Vagina (tissue), 2 donors: Measurements from ENCODE around the gene CALHM6. TPM values are rescaled to one million over a fixed set of nuclear protein-coding genes. Genes with fewer than 3 reads are reported as not detected.

ENCODE experiments used
- DNase-seq, 2 donors: peaks; one replicate each; pipeline ENCODE4 v3.0.0-alpha.2; 2017; ENCODE audit errors: extremely low spot score in 2 of 2
- H3K27ac ChIP-seq: fragments of 200-600 bp; sonication (generic); one replicate; pipeline ENCODE4 v1.5.1; 2019
- H3K27me3 ChIP-seq: fragments of 200-600 bp; sonication (generic); one replicate; pipeline ENCODE4 v1.5.1; 2019
- H3K36me3 ChIP-seq, 2 donors: fragments of 200-600 bp; sonication (generic); one replicate each; pipeline ENCODE4 v1.5.1; 2017 to 2019
- H3K4me1 ChIP-seq: fragments of 200-600 bp; sonication (generic); one replicate; pipeline ENCODE4 v1.5.1; 2019
- H3K4me3 ChIP-seq, 2 donors: fragments of 200-600 bp; sonication (generic); 1 replicate in 1 of 2; 2 replicates in 1 of 2; pipeline ENCODE4 v1.5.1; 2016 to 2019
- H3K9me3 ChIP-seq: fragments of 200-600 bp; sonication (generic); one replicate; pipeline ENCODE4 v1.5.1; 2019
- CTCF ChIP-seq, 3 experiments: fragments of 450-650 bp in 2 of 3; fragments of 200-600 bp in 1 of 3; sonication (generic) in 1 of 3; IDR thresholded peaks; one replicate each; pipeline ENCODE4 v1.5.1; 2017 to 2019; ENCODE audit warnings: antibody characterized with exemption in 3 of 3, mild to moderate bottlenecking in 2 of 3, moderate library complexity in 2 of 3
- POLR2A ChIP-seq, 2 donors: fragments of 450-650 bp; IDR thresholded peaks; one replicate each; pipeline ENCODE4 v1.6.1; 2017; ENCODE audit warnings: antibody characterized with exemption in 2 of 2, mild to moderate bottlenecking in 2 of 2, moderate library complexity in 2 of 2
- POLR2AphosphoS5 ChIP-seq, 2 donors: sonication (generic); formaldehyde crosslinking; IDR thresholded peaks; one replicate each; pipeline ENCODE4 v1.9.0; 2017; ENCODE audit warnings: antibody characterized with exemption in 2 of 2, mild to moderate bottlenecking in 2 of 2, low read depth in 1 of 2; ENCODE audit not compliant: insufficient read depth in 1 of 2
- intact Hi-C: fragments of 100-400 bp; cut with DNase I; formaldehyde crosslinking; loops from one replicate; pipeline ENCODE4 v1.15.1; 2023
- total RNA-seq: library from RNA; depleted of rRNA; stranded (reverse); fragments of >200 nt; gene quantifications from one replicate; pipeline ENCODE4 v1.2.3, GENCODE V29; 2016

The CALHM6 gene
- total RNA-seq, 1 donor from 2014 or later, result not detected

- TF ChIP-seq CTCF (IDR thresholded peaks at IDR 0.05), result no peak
- no peak for TF ChIP-seq POLR2AphosphoS5 (IDR thresholded peaks at IDR 0.05; ENCODE audit: insufficient read depth in 1 of 2, low read depth in 1 of 2)
- no peak for DNase-seq
- Histone ChIP-seq H3K9me3 (no peaks in the 10 kb centered on the region), H3K36me3 (no peaks in the 10 kb centered on the region), H3K4me1 (no peaks in the 10 kb centered on the region), H3K27ac (no peak overlapping the region), H3K27me3 (no peaks in the 10 kb centered on the region), H3K4me3 (no peak overlapping the region)
- intact Hi-C loops, result no loop called here
These were observed 4.1 kb downstream of the CALHM6 start for GRCh38 chr6:116465246-116465645.

- H3K4me1 ChIP-seq, result no peaks in the 10 kb centered on the region
- intact Hi-C loops, result no loop called here
- DNase-seq, result no peak
- H3K4me3 ChIP-seq, result no peak overlapping the region
- H3K36me3 ChIP-seq, result no peaks in the 10 kb centered on the region
- H3K27ac ChIP-seq, result no peak overlapping the region
- TF ChIP-seq POLR2A (IDR thresholded peaks at IDR 0.05) (no peak), POLR2AphosphoS5 (IDR thresholded peaks at IDR 0.05; ENCODE audit: insufficient read depth in 1 of 2, low read depth in 1 of 2) (no peak), CTCF (IDR thresholded peaks at IDR 0.05) (no peak)
- no peaks in the 10 kb centered on the region for H3K27me3 ChIP-seq
- no peaks in the 10 kb centered on the region for H3K9me3 ChIP-seq
These were observed 5.9 kb downstream of the CALHM6 start for GRCh38 chr6:116467096-116467495.

GRCh38 chr6:116467514-116467913 lies 6.3 kb downstream of the CALHM6 start:
- no peaks in the 10 kb centered on the region for H3K9me3 ChIP-seq
- no peaks in the 10 kb centered on the region for H3K27me3 ChIP-seq
- H3K4me3 ChIP-seq, result no peak overlapping the region
- H3K36me3 ChIP-seq, result no peaks in the 10 kb centered on the region
- no peak overlapping the region for H3K27ac ChIP-seq
- TF ChIP-seq POLR2A (IDR thresholded peaks at IDR 0.05), result no peak
- no peak for TF ChIP-seq CTCF (IDR thresholded peaks at IDR 0.05)
- intact Hi-C loops, result no loop called here
- no peak for DNase-seq
- H3K4me1 ChIP-seq, result no peaks in the 10 kb centered on the region

- intact Hi-C loops, result no loop called here
- Histone ChIP-seq H3K27ac (no peak overlapping the region), H3K36me3 (no peaks in the 10 kb centered on the region), H3K4me1 (no peaks in the 10 kb centered on the region), H3K27me3 (no peaks in the 10 kb centered on the region), H3K9me3 (no peaks in the 10 kb centered on the region), H3K4me3 (no peak overlapping the region)
- no peak for DNase-seq
- TF ChIP-seq CTCF (IDR thresholded peaks at IDR 0.05) (no peak), POLR2A (IDR thresholded peaks at IDR 0.05) (no peak)
These were observed 7.1 kb downstream of the CALHM6 start for GRCh38 chr6:116468293-116468692.

- H3K27me3 ChIP-seq, result no peaks in the 10 kb centered on the region
- H3K36me3 ChIP-seq, result no peaks in the 10 kb centered on the region
- DNase-seq, result no peak
- TF ChIP-seq POLR2AphosphoS5 (IDR thresholded peaks at IDR 0.05; ENCODE audit: insufficient read depth in 1 of 2, low read depth in 1 of 2) (no peak), POLR2A (IDR thresholded peaks at IDR 0.05) (no peak), CTCF (IDR thresholded peaks at IDR 0.05) (no peak)
- no peak overlapping the region for H3K27ac ChIP-seq
- no peaks in the 10 kb centered on the region for H3K9me3 ChIP-seq
- H3K4me3 ChIP-seq, result no peak overlapping the region
- intact Hi-C loops, result no loop called here
- H3K4me1 ChIP-seq, result no peaks in the 10 kb centered on the region
These were observed 10.4 kb downstream of the CALHM6 start for GRCh38 chr6:116471531-116471930.
